SK-N-SH (cell line): ENCODE measurements around the gene CKAP2L. TPM values are rescaled to one million over a fixed set of nuclear protein-coding genes. Genes with fewer than 3 reads are reported as not detected.
"Not testable (repeated sequence)": the region's sequence is repeated elsewhere in the genome, so short reads cannot be mapped to it uniquely, and the experiment has no call there.

Experiments used
- CTCF ChIA-PET: fragments of 300-600, 350-600 bp; formaldehyde crosslinking; extraction: SDS; loops from one replicate; lab custom pipeline; 2021; lab: Yijun Ruan, JAX
- POLR2A ChIA-PET: fragments of 350-600 bp; sonication (Branson Sonifier 250); formaldehyde crosslinking; extraction: SDS; loops from one replicate; lab custom pipeline; 2020; ENCODE audit warnings: antibody characterized with exemption, inconsistent platforms; lab: Yijun Ruan, JAX
- DNase-seq: peaks from one replicate; pipeline ENCODE4 v3.0.0; 2012
- H2AFZ ChIP-seq: fragments of 200-600 bp; sonication (generic); 2 replicates; pipeline ENCODE4 v1.8.1; 2016; ENCODE audit warnings: antibody characterized with exemption, mild to moderate bottlenecking, low read depth
- H3F3A ChIP-seq: fragments of 200-600 bp; sonication (generic); replicated peaks from 2 replicates; pipeline ENCODE3; 2016; ENCODE audit warnings: antibody characterized with exemption, mild to moderate bottlenecking; ENCODE audit not compliant: insufficient read depth
- H3K27ac ChIP-seq, 2 experiments: fragments of 200-500 bp in 1 of 2; fragments of 200-600 bp in 1 of 2; sonication (Bioruptor generic) in 1 of 2; sonication (generic), shearing (Covaris generic) in 1 of 2; 2 replicates each; pipeline versions ENCODE4 v1.5.1 to v1.6.1; 2014 to 2016; ENCODE audit warnings: low read depth in 2 of 2, inconsistent platforms in 1 of 2, low read length in 1 of 2, mild to moderate bottlenecking in 1 of 2, mixed read lengths in 1 of 2
- H3K27me3 ChIP-seq: fragments of 200-600 bp; sonication (generic), shearing (Covaris generic); 2 replicates; pipeline ENCODE4 v1.6.1; 2016; ENCODE audit warnings: mixed run types; ENCODE audit not compliant: insufficient read depth
- H3K36me3 ChIP-seq, 2 experiments: fragments of 200-500 bp in 1 of 2; fragments of 200-600 bp in 1 of 2; sonication (Bioruptor generic) in 1 of 2; sonication (generic) in 1 of 2; replicated peaks in 1 of 2; 2 replicates each; pipeline versions ENCODE3 to v1.5.1; 2014 to 2016; ENCODE audit warnings: low read length in 1 of 2, mild to moderate bottlenecking in 1 of 2; ENCODE audit not compliant: insufficient read depth in 2 of 2, control insufficient read depth in 1 of 2
- H3K4me1 ChIP-seq, 2 experiments: fragments of 200-500 bp in 1 of 2; fragments of 200-600 bp in 1 of 2; sonication (Bioruptor generic) in 1 of 2; sonication (generic), shearing (Covaris generic) in 1 of 2; 2 replicates each; pipeline versions ENCODE4 v1.5.1 to v1.6.1; 2014 to 2016; ENCODE audit warnings: low read depth in 1 of 2, low read length in 1 of 2, mixed run types in 1 of 2; ENCODE audit not compliant: insufficient read depth in 2 of 2, control insufficient read depth in 1 of 2
- H3K4me2 ChIP-seq: fragments of 200-600 bp; sonication (generic), shearing (Covaris generic); 2 replicates; pipeline ENCODE4 v1.6.1; 2017; ENCODE audit warnings: mixed run types
- H3K4me3 ChIP-seq, 2 experiments: fragments of 200-500 bp in 1 of 2; fragments of 200-600 bp in 1 of 2; sonication (Bioruptor generic) in 1 of 2; sonication (generic), shearing (Covaris generic) in 1 of 2; 2 replicates each; pipeline versions ENCODE4 v1.5.1 to v1.8.1; 2014 to 2016; ENCODE audit warnings: low read depth in 2 of 2, inconsistent platforms in 1 of 2, low read length in 1 of 2, mild to moderate bottlenecking in 1 of 2, mixed read lengths in 1 of 2, moderate library complexity in 1 of 2
- H3K79me2 ChIP-seq: fragments of 200-600 bp; sonication (generic); 2 replicates; pipeline ENCODE4 v1.8.1; 2017; ENCODE audit warnings: mild to moderate bottlenecking; ENCODE audit not compliant: insufficient read depth
- H3K9ac ChIP-seq: fragments of 200-600 bp; sonication (generic); 2 replicates; pipeline ENCODE4 v1.6.1; 2017; ENCODE audit warnings: mixed run types
- H3K9me2 ChIP-seq: fragments of 200-600 bp; sonication (generic); 2 replicates; pipeline ENCODE4 v1.6.1; 2017; ENCODE audit warnings: mixed run types
- H3K9me3 ChIP-seq: fragments of 200-600 bp; sonication (generic); 2 replicates; pipeline ENCODE4 v1.6.1; 2017; ENCODE audit warnings: mixed run types, mild to moderate bottlenecking, moderate library complexity
- H4K20me1 ChIP-seq: fragments of 200-600 bp; sonication (generic); 2 replicates; pipeline ENCODE4 v1.6.1; 2017; ENCODE audit warnings: mild to moderate bottlenecking, mixed run types; ENCODE audit not compliant: insufficient read depth
- FOXM1 ChIP-seq: IDR thresholded peaks from 2 replicates; pipeline ENCODE4 v1.4.0; 2012; ENCODE audit warnings: low read depth, mild to moderate bottlenecking
- GABPA ChIP-seq: IDR thresholded peaks from 2 replicates; pipeline ENCODE4 v1.4.0; 2012; ENCODE audit warnings: low read depth, mild to moderate bottlenecking
- MEF2A ChIP-seq: IDR thresholded peaks from 2 replicates; pipeline ENCODE4 v1.4.0; 2012; ENCODE audit warnings: low read depth, borderline replicate concordance
- SIN3A ChIP-seq: IDR thresholded peaks from 2 replicates; pipeline ENCODE4 v1.6.1; 2012; ENCODE audit warnings: low read depth, mild to moderate bottlenecking, low read length, moderate library complexity, borderline replicate concordance
- WGBS: methylation state at CpG from one replicate; pipeline ENCODE4 v1.1.6; 2017; ENCODE audit warnings: low lambda C conversion rate; 5-methylcytosine and 5-hydroxymethylcytosine counted together
- polyA plus RNA-seq, 3 experiments: library from polyadenylated mRNA; depleted of rRNA; stranded (reverse); fragments of >200 nt; gene quantifications; 2 replicates each; pipeline ENCODE4 v1.2.3, GENCODE V29; 2012
- TF ChIP-seq, protein P1 (sequence below): IDR thresholded peaks from 2 replicates; pipeline ENCODE4 v1.6.1; 2012; ENCODE audit warnings: mild to moderate bottlenecking, low read depth, low read length, moderate library complexity
- TF ChIP-seq, protein P2 (sequence below): IDR thresholded peaks from 2 replicates; pipeline ENCODE4 v1.4.0; 2012; ENCODE audit warnings: low read depth, borderline replicate concordance

The CKAP2L gene
- polyA plus RNA-seq, 1 of the 3 experiments (the other 2 are of a cell fraction), result 2.9 TPM

DNA sequence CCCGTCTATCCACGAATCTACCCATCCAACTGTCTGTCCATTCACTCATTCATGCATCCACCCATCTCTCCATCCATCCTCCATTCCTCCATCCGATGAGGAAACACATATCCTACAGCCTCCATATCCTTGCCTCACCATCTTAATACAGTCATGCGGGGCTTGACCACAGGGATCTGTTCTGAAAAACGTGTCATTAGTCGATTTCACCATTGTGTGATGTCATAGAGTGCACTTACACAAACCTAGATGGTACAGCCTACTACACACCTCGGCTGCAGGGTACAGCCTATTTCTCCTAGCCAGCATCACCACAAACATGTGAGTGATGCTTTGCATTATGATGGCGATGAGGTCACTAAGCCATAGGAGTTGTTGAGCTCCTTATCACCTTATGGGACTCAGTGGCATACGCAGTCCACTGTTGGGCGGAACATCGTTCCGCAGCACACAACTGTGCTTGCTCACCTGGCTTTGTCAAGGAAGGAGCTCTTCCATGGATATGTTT is 45.5 kb downstream of the CKAP2L start:
- ChIA-PET POLR2A (no interaction called here), CTCF (interaction anchor here (0.6 to 2.2 kb wide), 2 partner anchors 8 to 30 kb away, joined by 3 to 13 read pairs; no protein-coding TSS in a partner anchor)
- Histone ChIP-seq H2AFZ (no peak overlapping the region), H3K4me2 (no peak overlapping the region), H3K27ac (no peak overlapping the region), H3K27me3 (no peaks in the 10 kb centered on the region; the same call in 1 of the 2 replicates), H3K4me3 (no peak overlapping the region), H3K9ac (no peak overlapping the region), H3K9me2 (no peaks in the 10 kb centered on the region), H4K20me1 (no peaks in the 10 kb centered on the region), H3K36me3 (no peaks in the 10 kb centered on the region), H3F3A (no peaks in the 10 kb centered on the region), H3K4me1 (no peaks in the 10 kb centered on the region), H3K9me3 (no peaks in the 10 kb centered on the region), H3K79me2 (no peaks in the 10 kb centered on the region)
- TF ChIP-seq MEF2A (no peak), FOXM1 (no peak), GABPA (no peak), SIN3A (no peak)
- TF ChIP-seq, protein P1, sequence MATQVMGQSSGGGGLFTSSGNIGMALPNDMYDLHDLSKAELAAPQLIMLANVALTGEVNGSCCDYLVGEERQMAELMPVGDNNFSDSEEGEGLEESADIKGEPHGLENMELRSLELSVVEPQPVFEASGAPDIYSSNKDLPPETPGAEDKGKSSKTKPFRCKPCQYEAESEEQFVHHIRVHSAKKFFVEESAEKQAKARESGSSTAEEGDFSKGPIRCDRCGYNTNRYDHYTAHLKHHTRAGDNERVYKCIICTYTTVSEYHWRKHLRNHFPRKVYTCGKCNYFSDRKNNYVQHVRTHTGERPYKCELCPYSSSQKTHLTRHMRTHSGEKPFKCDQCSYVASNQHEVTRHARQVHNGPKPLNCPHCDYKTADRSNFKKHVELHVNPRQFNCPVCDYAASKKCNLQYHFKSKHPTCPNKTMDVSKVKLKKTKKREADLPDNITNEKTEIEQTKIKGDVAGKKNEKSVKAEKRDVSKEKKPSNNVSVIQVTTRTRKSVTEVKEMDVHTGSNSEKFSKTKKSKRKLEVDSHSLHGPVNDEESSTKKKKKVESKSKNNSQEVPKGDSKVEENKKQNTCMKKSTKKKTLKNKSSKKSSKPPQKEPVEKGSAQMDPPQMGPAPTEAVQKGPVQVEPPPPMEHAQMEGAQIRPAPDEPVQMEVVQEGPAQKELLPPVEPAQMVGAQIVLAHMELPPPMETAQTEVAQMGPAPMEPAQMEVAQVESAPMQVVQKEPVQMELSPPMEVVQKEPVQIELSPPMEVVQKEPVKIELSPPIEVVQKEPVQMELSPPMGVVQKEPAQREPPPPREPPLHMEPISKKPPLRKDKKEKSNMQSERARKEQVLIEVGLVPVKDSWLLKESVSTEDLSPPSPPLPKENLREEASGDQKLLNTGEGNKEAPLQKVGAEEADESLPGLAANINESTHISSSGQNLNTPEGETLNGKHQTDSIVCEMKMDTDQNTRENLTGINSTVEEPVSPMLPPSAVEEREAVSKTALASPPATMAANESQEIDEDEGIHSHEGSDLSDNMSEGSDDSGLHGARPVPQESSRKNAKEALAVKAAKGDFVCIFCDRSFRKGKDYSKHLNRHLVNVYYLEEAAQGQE, result no peak
- TF ChIP-seq, protein P2, sequence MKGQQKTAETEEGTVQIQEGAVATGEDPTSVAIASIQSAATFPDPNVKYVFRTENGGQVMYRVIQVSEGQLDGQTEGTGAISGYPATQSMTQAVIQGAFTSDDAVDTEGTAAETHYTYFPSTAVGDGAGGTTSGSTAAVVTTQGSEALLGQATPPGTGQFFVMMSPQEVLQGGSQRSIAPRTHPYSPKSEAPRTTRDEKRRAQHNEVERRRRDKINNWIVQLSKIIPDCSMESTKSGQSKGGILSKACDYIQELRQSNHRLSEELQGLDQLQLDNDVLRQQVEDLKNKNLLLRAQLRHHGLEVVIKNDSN, result no peak
- WGBS, result 55% methylated on average over 11 of the region's 12 CpGs
- no peak for DNase-seq

DNA sequence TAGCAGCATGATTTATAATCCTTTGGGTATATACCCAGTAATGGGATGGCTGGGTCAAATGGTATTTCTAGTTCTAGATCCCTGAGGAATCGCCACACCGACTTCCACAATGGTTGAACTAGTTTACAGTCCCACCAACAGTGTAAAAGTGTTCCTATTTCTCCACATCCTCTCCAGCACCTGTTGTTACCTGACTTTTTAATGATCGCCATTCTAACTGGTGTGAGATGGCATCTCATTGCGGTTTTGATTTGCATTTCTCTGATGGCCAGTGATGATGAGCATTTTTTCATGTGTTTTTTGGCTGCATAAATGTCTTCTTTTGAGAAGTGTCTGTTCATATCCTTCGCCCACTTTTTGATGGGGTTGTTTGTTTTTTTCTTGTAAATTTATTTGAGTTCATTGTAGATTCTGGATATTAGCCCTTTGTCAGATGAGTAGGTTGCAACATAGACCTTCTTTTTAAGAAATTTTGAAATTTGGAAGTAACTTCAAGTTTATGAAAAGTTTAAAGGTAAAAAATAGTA is 47.5 kb downstream of the CKAP2L start:
- H3K4me3 ChIP-seq, POLR2A ChIA-PET, H3K9me3 ChIP-seq, H3K27ac ChIP-seq, H3K9me2 ChIP-seq, H3K4me2 ChIP-seq, H3K36me3 ChIP-seq, H3K27me3 ChIP-seq, DNase-seq, H3K79me2 ChIP-seq, H4K20me1 ChIP-seq, H3F3A ChIP-seq, H2AFZ ChIP-seq, H3K4me1 ChIP-seq, H3K9ac ChIP-seq: not testable (repeated sequence)
- 49% methylated on average over 4 of the region's 5 CpGs for WGBS
- CTCF ChIA-PET, result interaction anchor here (1.5 to 2.2 kb wide), 2 partner anchors 10 to 12 kb away, joined by 5 to 13 read pairs; no protein-coding TSS in a partner anchor

DNA sequence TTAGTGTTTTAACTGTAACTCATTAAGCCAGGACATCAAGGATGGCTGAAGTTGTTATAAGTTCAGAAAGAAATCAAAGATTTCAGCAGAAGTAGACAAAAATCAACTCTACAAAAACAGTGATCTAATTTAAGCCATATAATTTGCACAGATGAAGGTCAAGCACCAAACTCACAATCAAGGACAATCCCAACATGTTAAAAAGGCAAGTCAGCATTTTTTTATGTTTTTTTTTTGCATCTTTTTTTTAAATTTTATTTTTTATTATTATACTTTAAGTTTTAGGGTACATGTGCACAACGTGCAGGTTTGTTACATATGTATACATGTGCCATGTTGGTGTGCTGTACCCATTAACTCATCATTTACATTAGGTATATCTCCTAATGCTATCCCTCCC is 48.3 kb downstream of the CKAP2L start:
- H3K36me3 ChIP-seq, DNase-seq, H3K4me1 ChIP-seq, H3K4me3 ChIP-seq, H3K27me3 ChIP-seq, H3K9ac ChIP-seq, H3K9me3 ChIP-seq, H3K4me2 ChIP-seq, H3K79me2 ChIP-seq, POLR2A ChIA-PET, H3K9me2 ChIP-seq, H2AFZ ChIP-seq, H4K20me1 ChIP-seq, H3K27ac ChIP-seq, H3F3A ChIP-seq: not testable (repeated sequence)
- WGBS, result 52% methylated on average over 1 of the region's 1 CpG
- CTCF ChIA-PET, result interaction anchor here (0.8 kb wide), 1 partner anchor 10 kb away, joined by 3 read pairs; no protein-coding TSS in a partner anchor
